Hematopoietic multipotent progenitor cell (in vitro differentiated cells): Measurements from ENCODE around the gene EMID1. TPM values are rescaled to one million over a fixed set of nuclear protein-coding genes. Genes with fewer than 3 reads are reported as not detected.
A peak's percentile ranks its signal among the peaks of the same experiment; 100 is the strongest.

Experiments used
- DNase-seq, 3 donors: peaks; one replicate each; pipeline ENCODE4 v3.0.0-alpha.2; 2011 to 2015; ENCODE audit warnings: low read depth in 2 of 3, low spot score in 2 of 3
- total RNA-seq: library from RNA; depleted of rRNA; stranded (reverse); fragments of >200 nt; gene quantifications from one replicate; pipeline ENCODE4 v1.2.3, GENCODE V29; 2012

Gene EMID1
- total RNA-seq, 1 donor, result 161 TPM

GRCh38 chr22:29275819-29276565, 70.3 kb downstream of the EMID1 start:
- no peak for DNase-seq

GRCh38 chr22:29277927-29278326, 72.2 kb downstream of the EMID1 start:
- no peak for DNase-seq

- no peak for DNase-seq
Observed at GRCh38 chr22:29284196-29284595, 78.5 kb downstream of the EMID1 start.

- no peak for DNase-seq
Observed at GRCh38 chr22:29288837-29289236, 83.1 kb downstream of the EMID1 start.

GRCh38 chr22:29290061-29290460, 84.4 kb downstream of the EMID1 start:
- no peak for DNase-seq

GRCh38 chr22:29291215-29291614, 85.5 kb downstream of the EMID1 start:
- DNase-seq, result no peak

GRCh38 chr22:29292379-29292778, 86.7 kb downstream of the EMID1 start:
- DNase-seq, result no peak

GRCh38 chr22:29298641-29299040, 92.9 kb downstream of the EMID1 start:
- no peak for DNase-seq

GRCh38 chr22:29299136-29299900, 93.6 kb downstream of the EMID1 start:
- DNase-seq, result no peak

GRCh38 chr22:29300467-29300806, 94.7 kb downstream of the EMID1 start:
- DNase-seq, result no peak

- DNase-seq, result no peak
Observed at GRCh38 chr22:29300807-29301601, 95.3 kb downstream of the EMID1 start.

- DNase-seq, result no peak
Observed at GRCh38 chr22:29301716-29302401, 96.2 kb downstream of the EMID1 start.

GRCh38 chr22:29302402-29302680, 96.6 kb downstream of the EMID1 start:
- DNase-seq, result no peak

- DNase-seq, result no peak
Observed at GRCh38 chr22:29302681-29303465, 97.2 kb downstream of the EMID1 start.

GRCh38 chr22:29305836-29306174, 100.1 kb downstream of the EMID1 start:
- DNase-seq, result no peak

- peak in 2 of 3 donors; percentile 65 to 70 for DNase-seq
Observed at GRCh38 chr22:29306175-29306834, 100.6 kb downstream of the EMID1 start, which contains the start of gene GAS2L1. GAS2L1 (plus strand) TSS chr22:29306650; CDS start chr22:29308106, 1,456 bp downstream.

GRCh38 chr22:29306835-29307595, 101.3 kb downstream of the EMID1 start:
- DNase-seq, result peak in 2 of 3 donors; percentile 50 to 54

- no peak for DNase-seq
Observed at GRCh38 chr22:29307596-29308147, 102.0 kb downstream of the EMID1 start.
